Muscle layer of colon (tissue), 2 donors: ENCODE results near the gene CTNNA2.

Experiments
- H3K27ac ChIP-seq: one replicate; pipeline ENCODE4 v1.7.0; 2013; ENCODE audit warnings: low read depth, mild to moderate bottlenecking, low read length, moderate library complexity
- H3K27me3 ChIP-seq, 2 donors: one replicate each; pipeline ENCODE4 v1.7.0; 2013; ENCODE audit warnings: low read length in 2 of 2, mild to moderate bottlenecking in 2 of 2; ENCODE audit not compliant: insufficient read depth in 2 of 2, control insufficient read depth in 1 of 2
- H3K36me3 ChIP-seq: one replicate; pipeline ENCODE4 v1.7.0; 2013; ENCODE audit warnings: mild to moderate bottlenecking, low read length; ENCODE audit not compliant: insufficient read depth
- H3K4me1 ChIP-seq: one replicate; pipeline ENCODE4 v1.7.0; 2013; ENCODE audit warnings: mild to moderate bottlenecking, low read length; ENCODE audit not compliant: insufficient read depth
- H3K4me3 ChIP-seq, 2 donors: one replicate each; pipeline ENCODE4 v1.7.0; 2013; ENCODE audit warnings: low read length in 2 of 2, low read depth in 1 of 2, mild to moderate bottlenecking in 1 of 2, moderate library complexity in 1 of 2
- H3K9ac ChIP-seq: one replicate; pipeline ENCODE4 v1.7.0; 2013; ENCODE audit warnings: low read length
- H3K9me3 ChIP-seq: one replicate; pipeline ENCODE4 v1.7.0; 2013; ENCODE audit warnings: mild to moderate bottlenecking, low read length
- donor health status: abdominal sarcoma.
- donor health status: Adenocarcinoma of cecum.

Gene CTNNA2

DNA sequence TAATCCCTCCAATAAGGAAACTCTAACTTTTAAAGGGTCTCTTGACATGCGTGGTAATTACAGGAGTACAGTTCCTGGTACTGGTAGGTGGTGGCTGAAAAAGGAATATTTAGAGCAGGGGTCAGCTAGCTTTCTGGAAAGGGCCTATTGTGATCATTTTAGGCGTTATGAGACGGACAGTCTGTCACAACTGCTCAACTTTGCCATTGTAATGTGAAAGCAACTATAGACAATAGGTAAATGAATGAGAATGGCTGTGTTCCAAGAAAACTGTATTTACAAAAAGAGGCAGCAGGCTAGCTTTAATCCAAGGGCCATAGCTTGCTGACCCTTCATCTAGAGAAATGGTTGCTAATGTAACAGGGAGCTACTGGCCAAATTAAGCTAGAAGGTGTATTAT is 969.4 kb downstream of the CTNNA2 start:
- no peak overlapping the region for H3K9ac ChIP-seq
- H3K27me3 ChIP-seq, result no peaks in the 10 kb centered on the region
- H3K36me3 ChIP-seq, result no peaks in the 10 kb centered on the region
- H3K4me3 ChIP-seq, result no peak overlapping the region
- no peak overlapping the region for H3K27ac ChIP-seq
- no peaks in the 10 kb centered on the region for H3K4me1 ChIP-seq
- no peaks in the 10 kb centered on the region for H3K9me3 ChIP-seq

DNA sequence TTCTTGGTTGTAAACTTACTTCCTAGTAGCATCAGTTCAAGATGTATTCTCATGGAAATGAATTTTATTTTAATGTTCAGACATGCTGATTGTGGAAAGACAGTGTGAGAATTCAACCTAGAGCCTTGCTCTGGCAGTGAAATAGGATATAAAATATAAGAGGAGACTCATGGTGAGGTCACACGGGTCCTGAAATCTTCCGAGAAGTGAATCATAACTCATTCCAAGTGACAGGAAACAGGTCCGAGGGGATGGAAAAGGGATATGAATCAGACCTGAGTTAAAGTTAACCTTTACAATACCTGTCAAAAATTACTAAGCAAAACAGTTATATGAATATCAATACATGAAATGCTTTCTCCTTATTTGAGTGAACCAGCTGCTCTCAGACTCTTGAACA is 976.9 kb downstream of the CTNNA2 start:
- no peaks in the 10 kb centered on the region for H3K36me3 ChIP-seq
- H3K4me3 ChIP-seq, result no peak overlapping the region
- no peaks in the 10 kb centered on the region for H3K9me3 ChIP-seq
- no peaks in the 10 kb centered on the region for H3K27me3 ChIP-seq
- H3K27ac ChIP-seq, result no peak overlapping the region
- H3K9ac ChIP-seq, result no peak overlapping the region
- H3K4me1 ChIP-seq, result no peaks in the 10 kb centered on the region

DNA sequence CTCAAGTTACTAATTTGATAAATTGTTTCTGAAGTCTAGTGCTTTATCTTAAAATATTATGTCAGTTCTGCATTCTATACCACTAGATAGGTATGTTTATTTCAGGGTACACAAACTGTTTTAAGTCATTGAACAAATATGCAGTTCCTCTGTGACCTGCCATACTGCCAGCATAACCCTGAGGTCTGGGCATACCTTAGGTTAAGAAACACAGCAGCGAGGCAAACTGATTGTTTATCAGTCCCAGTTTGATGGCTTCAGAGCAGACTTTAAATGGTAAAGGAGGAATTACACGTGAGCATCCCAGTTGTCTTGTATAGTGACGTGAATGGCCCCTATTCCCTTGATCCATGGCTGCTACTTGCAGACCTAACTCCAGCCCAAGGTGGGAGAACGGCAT is 978.1 kb downstream of the CTNNA2 start:
- H3K9me3 ChIP-seq, result no peaks in the 10 kb centered on the region
- no peaks in the 10 kb centered on the region for H3K27me3 ChIP-seq
- H3K4me3 ChIP-seq, result no peak overlapping the region
- no peak overlapping the region for H3K27ac ChIP-seq
- no peaks in the 10 kb centered on the region for H3K36me3 ChIP-seq
- H3K9ac ChIP-seq, result no peak overlapping the region
- H3K4me1 ChIP-seq, result no peaks in the 10 kb centered on the region

DNA sequence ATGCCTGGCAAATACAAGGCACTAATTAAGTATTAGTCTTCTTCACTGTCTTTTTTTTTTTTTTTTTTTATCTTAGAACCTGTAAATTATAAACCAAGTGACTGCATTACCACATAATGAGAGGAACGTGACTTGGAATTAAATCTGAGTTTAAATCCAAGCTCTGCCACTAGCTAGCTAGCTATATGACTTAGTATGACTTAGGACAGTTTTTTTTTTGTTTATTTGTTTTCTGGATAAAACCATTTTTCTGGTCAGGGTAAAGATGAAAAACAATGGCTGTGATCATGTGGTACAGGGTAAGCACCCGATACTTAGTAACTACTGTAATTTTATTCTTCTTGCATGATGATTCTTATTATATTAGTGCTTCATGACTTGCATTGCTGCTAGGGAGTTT is 983.5 kb downstream of the CTNNA2 start:
- no peaks in the 10 kb centered on the region for H3K27me3 ChIP-seq
- no peaks in the 10 kb centered on the region for H3K36me3 ChIP-seq
- peaks cover 6% of the 10 kb centered on the region for H3K4me1 ChIP-seq
- no peaks in the 10 kb centered on the region for H3K9me3 ChIP-seq
- no peak overlapping the region for H3K9ac ChIP-seq
- H3K27ac ChIP-seq, result no peak overlapping the region
- H3K4me3 ChIP-seq, result no peak overlapping the region

DNA sequence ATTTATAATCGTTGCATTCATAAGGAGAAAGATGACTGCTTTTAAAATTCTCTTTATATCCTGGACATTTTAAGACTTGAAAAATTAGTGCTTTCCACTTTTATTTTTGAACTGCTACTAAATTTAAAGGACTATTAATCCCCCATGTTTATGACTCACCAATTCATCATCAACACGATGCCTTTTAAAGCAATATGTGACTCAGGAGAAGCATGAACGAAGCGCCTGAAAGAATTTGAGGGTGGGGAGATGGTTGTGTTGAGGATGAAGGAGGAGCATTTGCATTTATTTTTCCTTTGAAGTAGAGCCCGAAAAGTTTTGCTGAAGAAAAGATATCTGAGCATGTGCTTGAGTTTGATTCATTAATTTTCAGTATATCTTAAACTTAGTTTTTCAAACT is 983.9 kb downstream of the CTNNA2 start:
- Histone ChIP-seq H3K27me3 (no peaks in the 10 kb centered on the region), H3K36me3 (no peaks in the 10 kb centered on the region), H3K9me3 (no peaks in the 10 kb centered on the region), H3K4me3 (no peak overlapping the region), H3K9ac (no peak overlapping the region), H3K27ac (no peak overlapping the region), H3K4me1 (peaks cover 6% of the 10 kb centered on the region)

DNA sequence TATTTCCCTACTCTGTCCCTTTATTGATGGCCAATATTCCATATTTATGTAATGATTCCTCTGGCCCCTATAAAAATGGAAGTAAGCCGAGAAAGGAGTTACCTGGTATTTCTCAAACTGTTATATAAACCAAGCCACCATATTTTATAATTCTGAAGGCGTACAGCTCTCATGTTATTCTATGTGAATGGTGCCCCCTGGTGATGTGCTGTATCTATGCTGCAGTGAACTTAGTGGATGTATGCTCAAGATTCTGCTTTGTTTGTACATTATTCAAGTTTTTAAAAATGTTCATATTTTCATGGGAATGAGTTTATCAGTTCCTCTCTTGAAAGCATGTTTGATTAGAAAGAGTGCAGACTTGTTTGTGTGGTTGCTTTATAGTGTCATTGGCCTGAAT is 986.2 kb downstream of the CTNNA2 start:
- peaks cover 6% of the 10 kb centered on the region for H3K4me1 ChIP-seq
- H3K27ac ChIP-seq, result no peak overlapping the region
- no peak overlapping the region for H3K9ac ChIP-seq
- no peaks in the 10 kb centered on the region for H3K36me3 ChIP-seq
- H3K9me3 ChIP-seq, result no peaks in the 10 kb centered on the region
- H3K4me3 ChIP-seq, result no peak overlapping the region
- H3K27me3 ChIP-seq, result no peaks in the 10 kb centered on the region

DNA sequence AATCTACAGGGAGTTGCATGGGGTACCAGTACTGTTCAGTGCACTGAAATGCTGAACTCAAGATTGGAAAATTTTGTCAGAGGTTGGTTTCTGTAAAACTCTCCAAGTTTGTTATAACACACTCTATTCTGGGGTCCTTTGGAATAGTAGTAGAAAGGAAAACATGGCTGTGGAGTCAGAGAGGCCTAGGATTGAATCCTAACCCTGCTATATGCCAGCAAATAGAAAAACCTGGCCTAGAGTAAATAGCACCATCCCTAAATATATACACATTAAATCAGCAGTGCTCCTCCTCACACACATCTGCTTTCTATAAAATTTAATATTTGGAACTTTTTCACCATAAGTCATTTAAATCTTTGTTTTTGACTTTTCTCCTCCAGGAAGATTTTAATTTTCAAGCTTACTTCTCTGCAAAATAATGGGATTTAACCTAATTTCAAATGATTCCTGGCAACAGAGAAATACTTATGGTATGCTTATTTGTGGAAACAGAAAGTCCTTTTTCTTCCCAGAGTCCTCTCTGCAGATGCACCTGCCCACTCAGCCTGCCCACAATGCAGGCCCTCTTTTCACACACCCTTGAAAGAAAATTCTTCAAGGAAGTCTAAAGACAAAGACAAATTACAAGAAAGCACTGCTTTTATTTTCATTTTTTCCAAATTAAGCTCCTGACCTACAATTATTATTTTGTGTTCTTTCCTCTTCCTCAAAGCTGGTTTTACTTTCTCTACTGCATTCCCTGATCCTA is 989.2 kb downstream of the CTNNA2 start:
- H3K9me3 ChIP-seq, result no peaks in the 10 kb centered on the region
- H3K27me3 ChIP-seq, result no peaks in the 10 kb centered on the region
- no peak overlapping the region for H3K27ac ChIP-seq
- no peaks in the 10 kb centered on the region for H3K36me3 ChIP-seq
- peaks cover 6% of the 10 kb centered on the region for H3K4me1 ChIP-seq
- no peak overlapping the region for H3K4me3 ChIP-seq
- no peak overlapping the region for H3K9ac ChIP-seq

DNA sequence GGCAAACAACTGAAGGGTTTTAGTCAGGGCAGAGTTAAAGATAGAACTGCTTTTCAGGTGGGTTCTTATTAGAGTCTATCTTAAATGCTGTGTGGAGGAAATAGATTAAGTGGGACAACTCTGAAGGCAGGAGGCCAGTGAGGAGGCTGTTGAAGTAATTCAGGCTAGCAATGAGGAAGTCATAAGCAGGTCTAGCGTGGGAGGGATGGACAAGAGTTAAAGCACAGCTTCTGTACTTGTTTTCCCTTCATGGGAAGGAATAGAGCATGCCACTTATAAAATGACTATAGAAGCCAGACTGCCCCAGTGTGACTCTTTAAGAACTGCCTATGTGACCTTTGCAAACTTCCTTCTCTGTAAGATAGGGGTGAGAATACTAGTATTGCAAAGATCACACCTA is 993.7 kb downstream of the CTNNA2 start:
- Histone ChIP-seq H3K27ac (no peak overlapping the region), H3K9me3 (no peaks in the 10 kb centered on the region), H3K9ac (no peak overlapping the region), H3K4me3 (no peak overlapping the region), H3K27me3 (no peaks in the 10 kb centered on the region), H3K4me1 (no peaks in the 10 kb centered on the region), H3K36me3 (no peaks in the 10 kb centered on the region)

DNA sequence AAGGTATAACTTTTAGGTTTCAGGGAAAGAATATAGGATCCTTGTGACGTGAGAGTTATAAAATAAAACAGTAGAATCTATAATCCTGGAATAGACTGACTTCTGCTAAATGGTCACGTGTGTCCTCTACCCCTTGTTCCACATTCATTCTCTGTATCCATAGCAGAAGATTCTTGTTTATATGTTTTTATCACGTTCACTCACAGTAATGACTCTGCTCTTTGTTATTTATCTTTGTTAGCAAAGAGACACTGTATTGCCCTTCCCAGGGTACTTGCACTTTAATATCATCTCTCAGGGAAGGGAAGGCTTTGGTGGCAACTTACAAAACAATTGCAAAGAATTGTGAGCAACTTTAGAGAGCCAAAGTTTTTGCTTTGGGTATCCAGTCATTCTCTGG is 997.9 kb downstream of the CTNNA2 start:
- H3K9me3 ChIP-seq, result no peaks in the 10 kb centered on the region

DNA sequence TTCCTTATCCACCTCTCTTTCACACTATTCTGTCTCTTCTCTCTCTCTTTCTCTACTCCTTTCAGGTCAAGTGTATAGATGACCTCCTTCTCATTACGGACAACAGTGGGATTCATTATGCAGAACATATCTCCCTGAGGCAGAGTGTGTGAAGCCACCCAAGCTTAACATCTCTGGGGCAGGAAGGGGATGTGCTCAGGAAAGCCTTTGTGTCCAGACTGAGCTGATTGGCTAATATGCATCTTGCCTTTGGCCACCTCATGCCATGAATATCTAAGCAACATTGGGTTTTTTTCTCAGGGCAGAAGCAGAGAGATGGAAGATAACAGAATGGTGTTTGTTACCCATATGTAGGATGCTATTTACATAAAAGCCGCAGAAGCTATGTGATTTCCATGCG is 1003.1 kb downstream of the CTNNA2 start:
- no peaks in the 10 kb centered on the region for H3K36me3 ChIP-seq
- H3K4me3 ChIP-seq, result no peak overlapping the region
- H3K9ac ChIP-seq, result no peak overlapping the region
- H3K27ac ChIP-seq, result no peak overlapping the region
- H3K4me1 ChIP-seq, result no peaks in the 10 kb centered on the region
- H3K9me3 ChIP-seq, result no peaks in the 10 kb centered on the region
- no peaks in the 10 kb centered on the region for H3K27me3 ChIP-seq

More for the DNA sequence above, 997.9 kb downstream of the CTNNA2 start:
- Histone ChIP-seq H3K4me3 (no peak overlapping the region), H3K9ac (no peak overlapping the region), H3K36me3 (no peaks in the 10 kb centered on the region), H3K4me1 (no peaks in the 10 kb centered on the region), H3K27me3 (no peaks in the 10 kb centered on the region), H3K27ac (no peak overlapping the region)

DNA sequence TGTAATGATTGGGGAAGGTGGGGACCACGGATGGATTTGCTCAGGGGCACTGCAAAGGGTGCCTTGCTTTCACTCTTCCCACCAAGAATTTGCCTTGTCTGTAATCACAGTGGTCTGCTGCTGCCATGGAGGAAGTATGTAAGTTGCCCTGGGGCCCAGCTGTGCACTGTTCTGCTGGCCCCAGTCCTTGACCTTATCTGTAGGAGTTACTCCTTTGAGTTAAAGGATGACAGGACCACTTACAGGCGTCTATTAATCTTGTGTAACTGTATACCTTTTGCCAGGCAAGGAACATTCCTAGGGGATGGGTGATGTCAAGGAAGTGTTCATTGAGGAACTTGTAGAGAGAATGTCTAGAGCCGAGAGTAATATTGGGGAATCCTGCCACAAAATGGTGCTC is 1004.5 kb downstream of the CTNNA2 start:
- no peaks in the 10 kb centered on the region for H3K36me3 ChIP-seq
- no peak overlapping the region for H3K27ac ChIP-seq
- H3K4me1 ChIP-seq, result no peaks in the 10 kb centered on the region

DNA sequence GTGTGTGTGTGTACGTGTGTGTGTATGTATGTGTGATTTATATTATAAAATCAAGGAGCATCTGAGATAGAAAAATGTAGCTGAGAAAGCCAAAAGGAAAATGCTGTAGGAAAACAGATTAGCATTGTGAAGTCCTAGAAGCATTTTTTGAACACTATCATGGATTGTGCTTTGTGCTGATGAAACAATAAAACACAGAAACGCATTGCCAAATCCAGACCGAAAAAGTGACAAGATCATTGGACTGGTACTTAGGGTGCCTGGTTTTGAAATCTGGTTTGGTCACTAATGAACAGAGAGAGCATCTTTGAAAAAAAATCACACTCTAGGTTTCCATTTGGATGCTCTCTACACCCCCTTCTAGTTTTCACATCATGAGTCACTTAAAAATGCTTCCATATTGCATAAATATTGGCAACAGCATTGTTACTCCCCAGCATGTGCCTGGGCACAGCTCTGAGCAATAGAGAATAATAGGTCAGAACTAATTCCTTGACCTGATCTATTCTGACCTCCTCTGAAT is 1006.3 kb downstream of the CTNNA2 start:
- Histone ChIP-seq H3K36me3 (no peaks in the 10 kb centered on the region), H3K4me3 (no peak overlapping the region), H3K27ac (no peak overlapping the region), H3K9me3 (no peaks in the 10 kb centered on the region), H3K27me3 (no peaks in the 10 kb centered on the region), H3K4me1 (no peaks in the 10 kb centered on the region), H3K9ac (no peak overlapping the region)

More for the DNA sequence above, 1004.5 kb downstream of the CTNNA2 start:
- Histone ChIP-seq H3K4me3 (no peak overlapping the region), H3K27me3 (no peaks in the 10 kb centered on the region), H3K9ac (no peak overlapping the region), H3K9me3 (no peaks in the 10 kb centered on the region)
